Ishikawa (cell line): ENCODE results near the gene RAB43.

ENCODE experiments used
- CEBPB ChIP-seq: IDR thresholded peaks from 2 replicates; pipeline ENCODE4 v1.6.1; 2012
- CREB1 ChIP-seq: IDR thresholded peaks from 2 replicates; pipeline ENCODE4 v1.6.1; 2012; ENCODE audit warnings: low read depth
- EGR1 ChIP-seq: IDR thresholded peaks from 2 replicates; pipeline ENCODE4 v1.6.1; 2012
- EP300 ChIP-seq: IDR thresholded peaks from 2 replicates; pipeline ENCODE4 v1.6.1; 2012; ENCODE audit warnings: borderline replicate concordance
- FOXM1 ChIP-seq: IDR thresholded peaks from 2 replicates; pipeline ENCODE4 v1.6.1; 2012; ENCODE audit warnings: low read depth, borderline replicate concordance
- MAX ChIP-seq: IDR thresholded peaks from 2 replicates; pipeline ENCODE4 v1.6.1; 2012
- NFIC ChIP-seq: IDR thresholded peaks from 2 replicates; pipeline ENCODE4 v1.6.1; 2012
- RAD21 ChIP-seq: IDR thresholded peaks from 2 replicates; pipeline ENCODE4 v1.6.1; 2012; ENCODE audit warnings: low read depth
- REST ChIP-seq: IDR thresholded peaks from 2 replicates; pipeline ENCODE4 v1.6.1; 2012; ENCODE audit warnings: low read depth, mild to moderate bottlenecking
- TAF1 ChIP-seq: IDR thresholded peaks from 2 replicates; pipeline ENCODE4 v1.6.1; 2012; ENCODE audit warnings: low read depth, mild to moderate bottlenecking
- TCF12 ChIP-seq: IDR thresholded peaks from 2 replicates; pipeline ENCODE4 v1.6.1; 2012; ENCODE audit warnings: low read depth
- TEAD4 ChIP-seq: IDR thresholded peaks from 2 replicates; pipeline ENCODE4 v1.6.1; 2012
- USF1 ChIP-seq: IDR thresholded peaks from 2 replicates; pipeline ENCODE4 v1.6.1; 2012
- YY1 ChIP-seq: IDR thresholded peaks from 2 replicates; pipeline ENCODE4 v1.6.1; 2012; ENCODE audit warnings: low read depth
- ZBTB7A ChIP-seq: IDR thresholded peaks from 2 replicates; pipeline ENCODE4 v1.6.1; 2012; ENCODE audit warnings: low read depth

RAB43 gene

GRCh38 chr3:129118745-129119144, 2.9 kb downstream of the RAB43 start:
- TF ChIP-seq YY1 (no peak), ZBTB7A (no peak), FOXM1 (no peak), TCF12 (no peak), USF1 (no peak), TAF1 (no peak), EP300 (no peak)

- no peak for TF ChIP-seq NFIC
- TF ChIP-seq TEAD4 = no peak
- no peak for TF ChIP-seq ZBTB7A
- no peak for TF ChIP-seq MAX
- TF ChIP-seq YY1 = no peak
Measured at GRCh38 chr3:129117134-129117533, 4.5 kb downstream of the RAB43 start.

GRCh38 chr3:129116482-129116946, 5.1 kb downstream of the RAB43 start:
- TF ChIP-seq EP300 = no peak
- TF ChIP-seq USF1 = no peak
- no peak for TF ChIP-seq NFIC
- TF ChIP-seq FOXM1 = no peak
- no peak for TF ChIP-seq TCF12
- no peak for TF ChIP-seq CREB1
- TF ChIP-seq RAD21 = no peak
- TF ChIP-seq TEAD4 = no peak
- TF ChIP-seq ZBTB7A = no peak
- TF ChIP-seq EGR1 = no peak

GRCh38 chr3:129114455-129114854, 7.1 kb downstream of the RAB43 start:
- TF ChIP-seq FOXM1 = no peak
- no peak for TF ChIP-seq TEAD4
- TF ChIP-seq CREB1 = no peak
- no peak for TF ChIP-seq NFIC
- no peak for TF ChIP-seq EGR1
- no peak for TF ChIP-seq ZBTB7A
- TF ChIP-seq YY1 = no peak
- no peak for TF ChIP-seq EP300
- no peak for TF ChIP-seq MAX
- no peak for TF ChIP-seq REST

GRCh38 chr3:129112308-129113052, 9.1 kb downstream of the RAB43 start:
- TF ChIP-seq EGR1 = no peak
- no peak for TF ChIP-seq FOXM1
- no peak for TF ChIP-seq REST
- no peak for TF ChIP-seq CREB1
- TF ChIP-seq MAX = no peak
- TF ChIP-seq NFIC = no peak
- TF ChIP-seq TEAD4 = no peak
- no peak for TF ChIP-seq EP300
- TF ChIP-seq RAD21 = no peak

- TF ChIP-seq REST (no peak), USF1 (no peak), CREB1 (no peak), FOXM1 (no peak), CEBPB (no peak), TAF1 (no peak), TEAD4 (no peak), TCF12 (no peak), EP300 (no peak), ZBTB7A (no peak)
Measured at GRCh38 chr3:129107793-129108192, 13.8 kb downstream of the RAB43 start.
